NCI-H1105 treated with DMSO at 0.1 percent for 48 hours (cell line): ENCODE data around the gene ACE2.

ENCODE experiments used
- DNase-seq: peaks from one replicate; lab custom pipeline; 2025; lab: John Stamatoyannopoulos, UW

The ACE2 gene

GRCh38 chrX:15574017-15574416, 26.7 kb downstream of the ACE2 start:
- DNase-seq = no peak

GRCh38 chrX:15570145-15570544, 30.6 kb downstream of the ACE2 start:
- no peak for DNase-seq

- no peak for DNase-seq
Observed at GRCh38 chrX:15567886-15568616, 32.7 kb downstream of the ACE2 start.

- no peak for DNase-seq
Observed at GRCh38 chrX:15567267-15567666, 33.5 kb downstream of the ACE2 start.

GRCh38 chrX:15566244-15566643, 34.5 kb downstream of the ACE2 start:
- DNase-seq = no peak

GRCh38 chrX:15564981-15565579, 35.7 kb downstream of the ACE2 start:
- peak; percentile 52 for DNase-seq

GRCh38 chrX:15563056-15563455, 37.7 kb downstream of the ACE2 start:
- DNase-seq = no peak

- DNase-seq = no peak
Observed at GRCh38 chrX:15560924-15561323, 39.8 kb downstream of the ACE2 start.

GRCh38 chrX:15559227-15559626, 41.5 kb downstream of the ACE2 start:
- no peak for DNase-seq

- no peak for DNase-seq
Observed at GRCh38 chrX:15549189-15550012, 51.4 kb downstream of the ACE2 start.

- DNase-seq = no peak
Observed at GRCh38 chrX:15547356-15547755, 53.4 kb downstream of the ACE2 start.

- no peak for DNase-seq
Observed at GRCh38 chrX:15546745-15547144, 54.0 kb downstream of the ACE2 start.

- no peak for DNase-seq
Observed at GRCh38 chrX:15530318-15530717, 70.4 kb downstream of the ACE2 start.

- DNase-seq = no peak
Observed at GRCh38 chrX:15529165-15529564, 71.6 kb downstream of the ACE2 start.

GRCh38 chrX:15525664-15526416, 74.9 kb downstream of the ACE2 start:
- peak; percentile 67 for DNase-seq

- DNase-seq = no peak
Observed at GRCh38 chrX:15524417-15524816, 76.3 kb downstream of the ACE2 start.

- DNase-seq = no peak
Observed at GRCh38 chrX:15523088-15523487, 77.7 kb downstream of the ACE2 start.

- no peak for DNase-seq
Observed at GRCh38 chrX:15522464-15522863, 78.3 kb downstream of the ACE2 start.

- no peak for DNase-seq
Observed at GRCh38 chrX:15515931-15516330, 84.8 kb downstream of the ACE2 start.

GRCh38 chrX:15514279-15514678, 86.5 kb downstream of the ACE2 start:
- DNase-seq = no peak

- no peak for DNase-seq
Observed at GRCh38 chrX:15512401-15512965, 88.3 kb downstream of the ACE2 start.

GRCh38 chrX:15511563-15511962, 89.2 kb downstream of the ACE2 start:
- DNase-seq = no peak
